HG03175 (cell line): ENCODE measurements around the gene TBX4.
"Not testable (repeated sequence)": the region's sequence is repeated elsewhere in the genome, so short reads cannot be mapped to it uniquely, and the experiment has no call there.

ENCODE experiments used
- ATAC-seq: cut with Tn5 transposase; IDR thresholded peaks from one replicate; pipeline ENCODE4 v1.9.1; 2021; ENCODE audit warnings: mild to moderate bottlenecking, moderate library complexity; ENCODE audit not compliant: unreplicated experiment

TBX4 gene

DNA sequence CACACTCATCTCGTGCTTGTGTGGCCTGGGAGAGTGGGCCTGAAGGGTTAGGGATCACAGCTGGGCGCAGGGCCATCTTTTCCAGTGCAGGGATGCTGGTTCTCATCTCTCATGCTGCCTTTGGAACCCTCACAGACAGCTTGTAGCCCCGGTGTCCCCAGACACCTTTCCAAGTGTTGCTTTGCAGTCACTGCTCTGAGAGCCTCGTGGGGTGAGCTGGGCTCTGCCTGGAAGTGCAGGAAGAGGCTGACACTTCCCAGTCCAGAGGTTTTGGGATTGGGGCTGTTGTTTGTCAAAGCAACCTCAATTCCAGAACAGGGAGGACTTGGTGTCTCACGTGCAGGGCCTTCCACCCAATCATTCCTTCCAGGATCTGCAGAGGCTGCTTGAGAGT lies 28.2 kb downstream of the TBX4 start:
- no peak for ATAC-seq

GRCh38 chr17:61481421-61481820 lies 29.2 kb downstream of the TBX4 start:
- ATAC-seq = no peak

DNA sequence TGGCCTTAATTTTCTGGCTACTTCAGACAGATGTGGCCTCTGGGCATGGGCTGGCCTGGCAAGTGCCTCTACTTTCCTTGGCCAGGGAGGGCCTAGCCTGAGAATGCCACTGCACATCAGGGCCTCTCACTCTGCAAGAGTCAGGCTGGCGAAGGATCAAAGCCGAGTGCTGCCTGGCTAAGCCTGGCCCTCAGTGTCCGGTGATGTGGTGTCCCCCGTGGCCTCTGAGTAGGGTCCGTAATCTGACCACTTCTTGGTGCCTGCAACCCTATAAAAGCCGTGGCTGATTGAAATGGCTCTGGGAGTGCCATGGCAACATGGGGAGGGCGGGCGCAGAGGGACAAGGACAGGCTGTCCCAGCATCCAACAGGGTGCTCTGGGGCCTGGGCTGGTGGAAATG lies 30.2 kb downstream of the TBX4 start:
- no peak for ATAC-seq

- ATAC-seq = no peak
Observed at GRCh38 chr17:61483778-61484116, 31.5 kb downstream of the TBX4 start.

- ATAC-seq = no peak
Observed at GRCh38 chr17:61484174-61484573, 32.0 kb downstream of the TBX4 start.

- no peak for ATAC-seq
Observed at GRCh38 chr17:61485067-61485775, 33.0 kb downstream of the TBX4 start.

- no peak for ATAC-seq
Observed at GRCh38 chr17:61486135-61487120, 34.2 kb downstream of the TBX4 start.

GRCh38 chr17:61487161-61487988 lies 35.2 kb downstream of the TBX4 start:
- no peak for ATAC-seq

DNA sequence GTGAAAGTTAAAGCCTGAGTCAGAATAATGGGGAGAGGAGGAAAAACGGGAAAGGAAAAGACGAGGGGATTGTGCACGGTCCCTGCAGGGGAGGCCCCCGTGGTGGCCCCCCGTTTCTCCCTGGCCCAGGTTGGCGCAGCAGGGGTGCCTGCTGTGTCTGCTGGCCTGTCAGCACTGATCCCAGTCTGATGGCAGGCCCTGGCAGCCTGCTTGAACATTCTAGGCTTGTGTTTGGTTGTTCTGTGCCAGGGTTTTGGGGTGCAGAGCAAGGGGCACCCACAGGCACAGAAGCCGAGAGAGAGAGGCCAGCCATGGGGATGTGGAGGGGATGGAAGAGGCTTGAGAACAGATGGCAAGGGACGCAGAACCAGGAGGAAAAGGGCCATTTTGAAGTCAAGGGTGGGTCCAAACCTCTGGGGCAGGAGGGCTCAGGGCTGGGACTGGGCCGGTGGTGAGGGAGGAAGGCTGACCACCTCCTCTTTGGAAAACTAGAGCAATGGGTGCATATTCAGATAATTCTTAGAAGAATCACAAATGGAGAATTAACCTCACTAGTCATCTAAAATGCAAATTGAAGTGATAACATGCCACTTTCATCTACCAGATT lies 35.9 kb downstream of the TBX4 start:
- ATAC-seq = no peak

DNA sequence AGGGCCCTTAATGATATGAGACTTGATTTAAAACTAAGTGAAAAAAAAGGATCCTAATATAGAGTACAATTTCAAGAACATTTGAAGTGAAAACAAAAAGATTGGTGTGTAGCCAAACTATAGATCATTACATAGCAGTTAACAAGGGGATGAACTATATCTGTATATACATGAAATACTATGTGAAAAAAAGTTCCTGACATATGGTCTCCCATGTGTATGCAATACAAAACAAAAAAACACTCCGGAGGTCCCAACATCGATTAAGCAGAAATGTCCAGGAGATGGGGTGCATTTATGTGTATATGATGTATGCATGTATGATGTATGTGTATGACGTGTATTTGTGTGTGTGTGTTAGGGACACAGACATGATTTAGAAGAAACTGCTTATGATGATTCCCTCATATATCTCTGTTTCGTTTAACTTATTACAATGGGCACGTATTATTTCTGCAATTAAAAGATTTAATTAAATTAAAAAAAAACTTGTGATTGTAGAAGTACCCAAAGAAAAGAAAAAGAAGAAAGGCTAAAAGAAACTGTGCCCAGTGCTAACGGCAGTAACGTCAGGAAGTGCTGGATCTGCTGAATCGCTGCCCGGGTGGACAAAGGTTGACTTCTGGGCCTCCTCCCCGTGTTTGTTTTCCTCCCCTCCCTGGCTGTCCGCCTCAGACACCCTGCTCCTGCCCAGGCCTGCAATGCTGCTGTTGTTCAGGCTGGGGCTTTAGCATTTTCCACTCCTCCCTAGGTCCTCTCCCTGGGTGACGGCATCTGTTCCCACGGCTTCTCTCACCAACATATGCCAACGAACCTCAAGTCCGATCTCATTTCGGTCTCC lies 36.9 kb downstream of the TBX4 start:
- no peak for ATAC-seq

GRCh38 chr17:61489719-61490490 lies 37.7 kb downstream of the TBX4 start:
- no peak for ATAC-seq

GRCh38 chr17:61490540-61490975 lies 38.3 kb downstream of the TBX4 start:
- no peak for ATAC-seq

DNA sequence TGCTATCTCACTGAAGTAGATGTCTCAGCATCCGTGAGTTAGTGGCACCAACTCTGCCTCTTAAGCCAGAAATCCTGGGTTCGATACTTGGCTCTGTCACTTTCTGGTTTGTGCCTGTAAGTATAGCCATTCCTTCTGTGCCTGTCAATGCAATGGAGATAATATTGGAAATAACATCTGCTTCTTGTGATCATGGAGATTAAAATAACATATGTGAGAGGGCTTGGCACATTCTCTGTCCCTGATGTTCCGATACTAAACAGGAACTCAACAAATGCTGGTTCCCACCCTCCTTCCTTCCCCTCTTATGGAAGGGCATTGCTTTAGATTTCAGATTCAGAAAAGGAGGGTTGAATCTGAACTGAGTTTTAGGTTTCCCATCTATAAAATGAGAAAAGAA lies 39.8 kb downstream of the TBX4 start:
- ATAC-seq = no peak

DNA sequence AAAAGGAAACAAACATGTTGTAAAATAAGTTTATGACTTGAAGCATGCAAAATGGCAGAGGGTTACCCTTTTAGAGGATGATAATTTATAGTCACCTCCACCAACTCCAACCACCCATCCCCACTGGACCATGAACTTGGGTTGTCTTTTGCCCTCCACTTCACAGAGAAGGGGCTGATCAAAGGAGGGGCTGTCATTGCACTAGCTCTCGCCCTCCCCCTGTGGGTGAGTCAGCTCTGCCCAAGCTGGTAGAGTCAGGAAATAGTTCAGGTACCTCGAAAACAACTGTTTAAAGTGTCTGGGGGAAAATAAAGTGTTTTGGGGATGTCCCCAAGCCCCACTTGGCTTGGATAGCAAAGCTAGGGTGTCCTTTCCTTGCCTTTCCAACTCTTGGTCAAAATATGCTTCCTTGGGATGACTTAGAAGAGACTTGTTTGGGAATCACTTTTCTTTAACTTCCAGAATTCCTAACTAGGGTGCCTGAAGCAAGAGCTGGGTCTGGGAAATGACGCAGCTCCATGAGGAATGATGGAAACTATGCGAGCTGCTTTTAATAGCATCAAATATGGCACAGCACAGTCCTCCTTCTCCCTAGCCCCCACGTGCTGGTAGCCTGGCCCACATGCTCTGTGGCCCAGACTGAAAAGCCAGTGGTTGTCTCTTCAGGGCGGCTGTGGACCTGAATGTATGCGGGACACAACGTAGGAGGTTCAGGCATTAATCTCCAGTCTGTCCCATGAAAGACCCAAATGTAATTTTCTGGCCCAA lies 40.7 kb downstream of the TBX4 start:
- ATAC-seq = no peak

GRCh38 chr17:61493830-61494324 lies 41.7 kb downstream of the TBX4 start:
- not testable (repeated sequence) for ATAC-seq

DNA sequence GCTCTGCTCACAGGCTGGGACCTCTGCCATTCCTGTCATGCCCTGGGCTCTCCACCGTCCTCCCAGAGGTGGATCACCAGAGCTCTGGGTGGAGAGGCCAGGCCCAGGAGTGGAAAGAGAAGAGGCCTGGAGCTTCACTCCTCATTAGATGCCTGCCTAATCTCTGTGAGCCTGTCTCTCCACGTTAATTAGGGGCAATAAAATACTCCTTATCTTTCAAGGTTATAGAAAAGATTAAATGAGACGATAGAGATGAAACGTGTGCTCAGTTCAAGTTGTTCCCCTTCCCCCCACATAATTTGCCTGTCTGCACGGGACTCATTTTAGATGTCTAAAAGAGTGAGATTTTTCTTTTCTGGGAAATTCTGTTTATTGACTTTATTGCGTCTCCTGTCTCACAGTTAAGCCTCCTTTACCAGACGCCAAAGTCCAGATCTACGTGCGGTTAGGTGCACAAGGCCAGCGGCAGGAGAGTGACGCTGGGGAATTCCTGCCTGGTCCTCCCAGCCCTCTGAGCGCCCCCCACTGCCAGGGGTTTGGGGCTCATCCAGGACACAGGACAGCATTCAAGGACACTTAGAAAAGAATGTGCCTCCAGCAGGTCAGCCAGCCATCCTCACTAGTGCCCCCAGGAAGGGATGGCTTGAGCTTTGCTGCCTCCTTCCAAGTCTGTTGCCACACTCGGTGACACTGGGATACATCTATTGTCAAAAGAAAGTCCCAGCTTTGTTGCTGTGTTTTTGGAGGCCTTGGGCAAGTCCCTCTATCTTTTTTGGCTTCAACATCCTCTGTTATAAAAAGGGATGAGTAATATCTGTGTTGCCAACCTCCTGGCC lies 42.3 kb downstream of the TBX4 start:
- ATAC-seq = no peak

DNA sequence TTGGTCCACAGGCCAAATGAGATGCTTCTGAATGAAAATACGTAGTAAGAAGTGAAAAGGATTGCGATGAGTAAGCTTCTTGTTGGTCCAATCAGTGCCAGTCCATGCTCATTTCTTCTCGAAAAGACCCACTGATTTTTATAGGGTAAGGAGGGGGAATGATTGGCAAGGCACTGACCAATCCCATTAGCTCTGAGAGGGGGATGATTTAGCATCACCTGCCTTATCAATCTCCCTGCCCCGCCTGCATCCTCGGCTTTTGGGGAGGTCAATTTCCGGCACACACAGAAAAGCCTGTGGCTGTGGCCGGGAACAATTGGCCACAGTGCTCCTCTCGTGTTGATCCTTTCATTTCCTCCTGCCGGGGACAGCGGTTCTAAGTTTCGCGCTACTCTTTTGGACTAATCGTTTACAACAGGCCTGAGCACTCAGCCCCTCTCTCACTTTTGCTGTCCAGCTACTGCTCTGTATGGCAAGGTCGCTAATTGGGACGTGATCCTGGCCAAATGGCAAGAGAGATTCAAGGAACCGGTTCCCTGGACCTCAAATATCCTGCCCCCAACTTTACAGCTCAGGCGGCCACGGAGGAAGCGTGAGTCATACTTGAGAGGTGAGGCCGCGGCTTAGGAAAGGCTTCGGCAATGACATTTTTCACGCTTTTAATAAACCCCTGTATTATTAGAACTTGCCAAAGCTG lies 43.1 kb downstream of the TBX4 start:
- no peak for ATAC-seq
